ENCODE results near the gene TMEM259.

Gene TMEM259

DNA sequence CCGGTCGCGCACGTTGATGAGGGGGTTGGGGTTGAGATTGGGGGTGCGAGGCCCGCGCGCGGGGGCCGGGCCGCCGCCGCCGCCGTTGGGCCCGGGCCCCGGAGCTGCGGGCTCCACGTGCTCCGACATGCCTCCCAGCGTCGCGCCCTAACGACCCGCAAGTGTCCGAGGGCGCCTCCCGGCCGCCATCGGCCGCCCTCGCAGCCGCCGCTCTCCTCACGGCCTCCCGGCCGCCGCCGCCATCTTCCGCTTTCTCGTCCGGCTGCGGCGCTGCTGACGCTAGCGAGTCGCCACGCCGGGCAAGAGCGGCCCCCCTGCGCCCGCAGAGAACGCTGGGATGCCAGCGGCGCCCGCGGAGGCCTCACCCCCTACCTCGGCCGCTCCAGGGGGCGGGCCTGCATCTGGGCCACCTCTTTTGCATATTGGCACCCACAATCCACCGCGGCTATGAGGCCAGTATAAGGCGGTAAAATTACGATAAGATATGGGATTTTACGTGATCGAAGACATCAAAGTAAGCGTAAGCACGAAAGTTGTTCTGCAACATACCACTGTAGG lies at the start of gene TMEM259:
TSS of gene TMEM259 (minus strand) at position 256 of the 558 bp plus-strand sequence. CDS start at position 129, 127 bp downstream.
- DNase-seq = peak; percentile 97

DNA sequence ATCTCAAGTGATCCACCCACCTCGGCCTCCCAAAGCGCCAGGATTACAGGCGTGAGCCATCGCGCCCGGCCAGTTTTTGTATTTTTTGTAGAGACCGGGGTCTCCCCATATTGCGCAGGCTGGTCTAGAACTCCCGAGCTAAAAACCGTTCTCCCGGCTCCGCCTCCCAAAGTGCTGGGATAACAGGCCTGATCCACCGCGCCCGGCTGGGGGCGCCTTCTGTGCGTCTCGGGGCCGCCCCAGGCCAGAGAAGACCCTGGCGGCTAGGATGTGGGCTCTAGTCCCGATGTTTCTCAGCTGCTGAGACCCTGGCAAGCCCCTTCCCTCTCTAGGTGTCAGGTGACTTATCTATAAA lies 49.6 kb upstream of the TMEM259 start:
- DNase-seq = peak; percentile 39

GRCh38 chr19:1069009-1069779 lies 48.3 kb upstream of the TMEM259 start:
- no peak for DNase-seq

DNA sequence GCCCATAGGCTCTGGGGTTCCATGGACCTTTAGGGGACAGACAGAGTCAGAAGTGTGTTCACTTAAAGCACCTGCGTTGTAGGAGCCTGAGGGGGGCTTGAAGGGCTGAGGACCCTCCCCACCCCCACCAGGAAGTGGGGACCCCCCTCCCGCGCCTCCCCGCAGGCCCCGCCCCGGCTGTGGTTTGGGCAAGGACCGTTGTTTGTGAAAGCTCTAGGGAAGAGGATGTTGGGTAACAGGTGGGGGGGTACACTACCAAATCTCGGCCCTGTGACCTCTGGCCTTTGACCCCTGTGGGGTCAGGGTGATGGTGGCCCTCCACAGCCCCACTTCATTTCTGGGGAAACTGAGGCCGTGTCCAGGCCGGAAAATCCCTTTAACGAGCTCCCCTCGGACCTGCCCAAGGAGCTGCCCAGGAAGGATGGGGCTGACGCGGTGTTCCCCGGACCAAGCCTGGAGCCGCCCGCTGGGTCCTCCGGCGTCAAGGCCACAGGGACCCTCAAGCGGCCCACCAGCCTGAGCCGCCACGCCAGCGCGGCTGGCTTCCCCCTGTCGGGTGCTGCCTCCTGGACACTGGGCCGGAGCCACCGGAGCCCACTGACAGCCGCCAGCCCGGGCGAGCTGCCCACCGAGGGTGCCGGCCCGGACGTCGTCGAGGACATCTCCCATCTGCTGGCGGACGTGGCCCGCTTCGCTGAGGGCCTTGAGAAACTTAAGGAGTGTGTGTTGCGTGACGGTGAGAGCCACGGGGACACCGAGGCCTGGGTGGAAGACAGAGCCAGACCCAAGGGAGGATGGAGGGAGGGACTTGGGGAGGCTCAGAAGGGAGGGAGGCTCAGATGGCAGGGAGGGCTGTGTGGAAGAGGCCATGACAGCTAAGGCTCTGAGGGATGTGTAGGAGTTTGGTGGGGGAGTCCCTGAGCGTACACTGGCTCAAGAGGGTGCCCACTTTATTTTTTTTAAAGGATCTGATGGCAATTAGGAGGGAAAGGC lies 47.4 kb upstream of the TMEM259 start:
- no peak for DNase-seq

DNA sequence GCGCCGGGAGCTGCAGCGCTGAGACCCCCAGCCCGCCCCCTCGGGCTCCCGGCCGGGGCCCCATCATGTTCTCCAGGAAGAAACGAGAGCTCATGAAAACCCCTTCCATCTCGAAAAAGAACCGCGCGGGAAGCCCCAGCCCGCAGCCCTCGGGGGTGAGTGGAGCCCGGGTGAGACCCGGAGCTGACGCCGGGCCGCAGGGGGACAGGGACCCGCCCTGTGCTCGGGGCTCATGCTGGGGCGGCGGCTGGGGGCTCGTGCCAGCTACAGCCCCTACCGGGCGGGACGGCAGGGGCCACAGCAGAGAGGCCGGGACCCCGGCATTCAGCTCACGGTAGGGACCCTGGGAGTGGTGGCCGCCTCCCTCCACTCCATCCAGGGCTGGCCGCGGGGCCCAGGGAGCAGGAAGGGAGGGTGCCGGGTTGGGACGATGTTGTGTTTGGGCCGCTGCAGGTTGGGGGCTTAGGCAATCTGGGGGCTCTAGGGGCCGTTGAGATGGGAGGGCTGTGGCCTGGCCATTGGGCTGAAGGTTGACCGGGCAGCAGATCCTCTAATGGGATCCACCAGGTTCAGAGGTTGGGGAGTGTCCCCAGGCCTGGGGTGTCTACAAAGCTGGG lies 46.5 kb upstream of the TMEM259 start:
- DNase-seq = no peak

GRCh38 chr19:1066748-1067340 lies 45.9 kb upstream of the TMEM259 start, which contains the start of gene ARHGAP45:
TSS of gene ARHGAP45 (plus strand) at chr19:1067167. CDS start at chr19:1067406, 239 bp downstream.
- no peak for DNase-seq

GRCh38 chr19:1066251-1066747 lies 45.4 kb upstream of the TMEM259 start:
- no peak for DNase-seq

DNA sequence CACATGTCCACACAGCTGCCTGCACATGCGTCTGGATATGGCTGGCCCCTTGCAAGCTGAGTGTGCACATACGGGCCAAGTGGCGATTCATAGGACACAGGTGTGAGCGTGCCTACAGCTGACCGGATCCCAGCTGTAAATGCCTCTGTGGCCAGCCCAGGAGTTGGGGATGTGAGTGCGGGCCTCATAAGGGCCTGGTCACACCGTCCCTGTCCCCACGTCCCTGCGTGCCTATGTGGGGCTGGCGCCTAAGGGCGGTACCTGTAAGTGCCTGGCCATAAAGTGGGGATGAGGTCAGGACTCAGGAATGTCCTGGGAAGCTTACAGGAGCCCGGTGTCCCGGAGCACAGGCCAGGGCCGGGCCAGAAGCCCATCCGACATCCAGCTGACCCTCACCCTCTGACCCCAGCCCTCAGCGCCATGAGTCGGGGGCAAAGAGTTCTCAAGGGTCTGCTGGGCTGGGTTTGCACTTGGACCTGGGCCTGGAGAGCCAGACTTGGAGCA lies 44.7 kb upstream of the TMEM259 start:
- DNase-seq = no peak

DNA sequence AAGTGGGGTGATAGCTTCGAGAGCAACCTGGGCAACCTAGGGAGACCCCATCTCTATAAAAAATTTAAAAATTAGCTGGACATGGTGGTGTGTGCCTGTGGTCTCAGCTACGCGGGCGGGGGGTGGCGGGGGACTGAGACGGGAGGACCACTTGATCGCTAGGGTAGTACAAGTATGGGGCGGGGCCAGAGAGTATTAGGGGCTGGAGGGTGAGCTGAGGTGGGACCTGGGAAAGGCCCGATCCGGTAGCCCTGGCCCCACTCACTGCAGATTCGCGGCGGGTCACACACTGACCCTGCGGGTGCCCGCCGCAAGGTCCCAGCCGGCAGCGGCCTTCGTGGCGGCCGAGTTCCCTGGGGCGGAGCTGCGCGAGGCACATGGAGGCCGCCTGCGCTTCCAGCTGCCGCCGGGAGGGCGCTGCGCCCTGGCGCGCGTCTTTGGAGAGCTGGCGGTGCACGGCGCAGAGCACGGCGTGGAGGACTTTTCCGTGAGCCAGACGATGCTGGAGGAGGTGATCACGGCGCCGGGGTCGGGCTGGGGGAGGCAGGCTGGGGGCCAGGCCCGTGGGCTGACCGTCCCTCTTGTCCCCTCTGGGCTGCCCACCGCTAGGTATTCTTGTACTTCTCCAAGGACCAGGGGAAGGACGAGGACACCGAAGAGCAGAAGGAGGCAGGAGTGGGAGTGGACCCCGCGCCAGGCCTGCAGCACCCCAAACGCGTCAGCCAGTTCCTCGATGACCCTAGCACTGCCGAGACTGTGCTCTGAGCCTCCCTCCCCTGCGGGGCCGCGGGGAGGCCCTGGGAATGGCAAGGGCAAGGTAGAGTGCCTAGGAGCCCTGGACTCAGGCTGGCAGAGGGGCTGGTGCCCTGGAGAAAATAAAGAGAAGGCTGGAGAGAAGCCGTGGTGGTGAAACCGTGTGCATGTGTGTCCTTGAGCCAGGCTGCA lies 44.0 kb upstream of the TMEM259 start:
- DNase-seq = peak; percentile 50

GRCh38 chr19:1063909-1064660 lies 43.2 kb upstream of the TMEM259 start:
- DNase-seq = no peak

GRCh38 chr19:1063030-1063908 lies 42.3 kb upstream of the TMEM259 start:
- DNase-seq = no peak

GRCh38 chr19:1062387-1063029 lies 41.6 kb upstream of the TMEM259 start:
- no peak for DNase-seq

- DNase-seq = no peak
These were observed 41.1 kb upstream of the TMEM259 start for GRCh38 chr19:1061987-1062386.

GRCh38 chr19:1060689-1061088 lies 39.8 kb upstream of the TMEM259 start:
- no peak for DNase-seq

DNA sequence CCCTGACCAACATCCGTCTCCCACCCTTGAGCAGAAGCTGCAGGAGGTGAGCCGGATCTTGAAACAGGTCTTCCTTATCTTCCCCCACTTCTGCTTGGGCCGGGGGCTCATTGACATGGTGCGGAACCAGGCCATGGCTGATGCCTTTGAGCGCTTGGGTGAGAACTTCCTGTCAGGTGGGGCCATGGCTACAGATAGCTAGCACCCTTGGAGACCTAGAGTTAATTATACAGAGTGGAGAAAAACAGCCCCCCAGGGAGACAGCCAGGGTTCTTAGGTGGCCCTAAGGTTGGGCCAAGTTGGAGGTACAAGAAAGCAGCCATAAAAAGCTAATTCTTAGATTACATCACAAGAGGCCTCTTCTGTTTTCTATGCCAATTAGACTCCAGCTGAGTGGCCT lies 37.2 kb upstream of the TMEM259 start:
- DNase-seq = no peak

DNA sequence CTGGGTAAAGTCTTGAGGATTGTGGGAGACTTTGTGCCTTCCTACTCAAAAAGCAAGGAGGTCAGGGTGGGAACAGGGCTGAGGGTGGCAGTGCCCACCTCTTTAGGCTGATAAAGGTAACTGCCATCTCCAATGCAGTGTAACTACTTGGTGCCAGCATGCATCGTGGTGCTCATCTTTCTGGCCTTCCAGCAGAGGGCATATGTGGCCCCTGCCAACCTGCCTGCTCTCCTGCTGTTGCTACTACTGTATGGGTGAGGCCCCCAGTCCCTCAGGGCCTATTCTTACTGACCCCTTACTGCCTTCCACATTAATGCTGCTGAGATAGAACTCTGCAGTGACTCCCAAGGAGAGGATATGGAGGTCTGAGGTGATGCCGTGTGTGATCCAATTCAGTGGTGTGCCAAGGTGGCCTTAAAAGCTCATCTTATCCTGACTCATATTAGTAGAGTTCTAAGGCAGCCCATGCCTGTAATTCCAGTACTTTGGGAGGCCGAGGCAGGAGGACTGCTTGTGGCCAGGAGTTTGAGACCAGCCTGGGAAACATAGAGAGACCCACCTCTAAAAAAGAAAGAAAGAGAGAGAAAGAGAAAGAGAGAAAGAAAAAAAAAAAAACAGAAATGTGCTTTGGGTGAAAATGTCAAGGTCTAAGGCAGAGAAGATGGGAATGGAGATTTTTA lies 36.4 kb upstream of the TMEM259 start:
- peak; percentile 54 for DNase-seq

GRCh38 chr19:1055886-1056620 lies 35.1 kb upstream of the TMEM259 start:
- DNase-seq = no peak
